HL-60/S4 (cell line): ENCODE measurements around the gene SLC25A4.

Experiments used
- in situ Hi-C: fragments of 300-500 bp; cut with MboI; formaldehyde crosslinking; loops from 2 replicates; pipeline ENCODE4 v1.14.3; 2022; ENCODE audit warnings: low sequenced_read_pairs

SLC25A4 gene

GRCh38 chr4:185119927-185120630 is 23.0 kb upstream of the SLC25A4 start:
- in situ Hi-C loops: no loop called here

GRCh38 chr4:185120631-185120946 is 22.5 kb upstream of the SLC25A4 start:
- in situ Hi-C loops: no loop called here

GRCh38 chr4:185122681-185123345 is 20.3 kb upstream of the SLC25A4 start:
- in situ Hi-C loops: no loop called here

- in situ Hi-C loops: no loop called here
Measured at GRCh38 chr4:185124006-185124405, 19.1 kb upstream of the SLC25A4 start.

- in situ Hi-C loops: no loop called here
Measured at GRCh38 chr4:185127021-185127925, 15.8 kb upstream of the SLC25A4 start.

GRCh38 chr4:185128272-185129119 is 14.6 kb upstream of the SLC25A4 start:
- in situ Hi-C loops: no loop called here

- in situ Hi-C loops: no loop called here
Measured at GRCh38 chr4:185134307-185134869, 8.7 kb upstream of the SLC25A4 start.

GRCh38 chr4:185137233-185137925 is 5.7 kb upstream of the SLC25A4 start:
- in situ Hi-C loops: no loop called here

- in situ Hi-C loops: no loop called here
Measured at GRCh38 chr4:185138161-185138560, 4.9 kb upstream of the SLC25A4 start.

- in situ Hi-C loops: no loop called here
Measured at GRCh38 chr4:185139736-185140135, 3.3 kb upstream of the SLC25A4 start.

- in situ Hi-C loops: no loop called here
Measured at GRCh38 chr4:185141777-185142176, 1.3 kb upstream of the SLC25A4 start.

- in situ Hi-C loops: no loop called here
Measured at GRCh38 chr4:185142564-185142911, 528 bp upstream of the SLC25A4 start.

GRCh38 chr4:185143601-185143969 is 519 bp downstream of the SLC25A4 start:
- in situ Hi-C loops: no loop called here

- in situ Hi-C loops: no loop called here
Measured at GRCh38 chr4:185144601-185145240, 1.7 kb downstream of the SLC25A4 start.

- in situ Hi-C loops: no loop called here
Measured at GRCh38 chr4:185145572-185145971, 2.5 kb downstream of the SLC25A4 start.

- in situ Hi-C loops: no loop called here
Measured at GRCh38 chr4:185149392-185149791, 6.3 kb downstream of the SLC25A4 start.

- in situ Hi-C loops: loop anchor here (25.0 kb wide), 1 partner anchor 886 kb away; no protein-coding TSS in a partner anchor
Measured at GRCh38 chr4:185151296-185151695, 8.2 kb downstream of the SLC25A4 start.

GRCh38 chr4:185165605-185166063 is 22.6 kb downstream of the SLC25A4 start:
- in situ Hi-C loops: loop anchor here (25.0 kb wide), 1 partner anchor 872 kb away; no protein-coding TSS in a partner anchor

GRCh38 chr4:185167234-185167633 is 24.2 kb downstream of the SLC25A4 start:
- in situ Hi-C loops: loop anchor here (25.0 kb wide), 1 partner anchor 870 kb away; no protein-coding TSS in a partner anchor
